HAP-1 (cell line): ENCODE results near the gene GDPD5.

Experiments
- DNase-seq, 2 experiments: peaks; one replicate each; pipeline ENCODE4 v3.0.0-alpha.2; 2016 to 2020; ENCODE audit warnings: low spot score in 2 of 2
- H3K27me3 ChIP-seq: fragments of 250-450 bp; sonication (Bioruptor Pico); 2 replicates; pipeline ENCODE4 v1.5.1; 2020; ENCODE audit warnings: low read depth, mild to moderate bottlenecking, moderate library complexity
- H3K36me3 ChIP-seq: fragments of 250-450 bp; sonication (Bioruptor Pico); replicated peaks from 2 replicates; pipeline ENCODE4 v1.5.1; 2020; ENCODE audit warnings: mild to moderate bottlenecking
- H3K4me1 ChIP-seq: fragments of 250-450 bp; sonication (Bioruptor Pico); 2 replicates; pipeline ENCODE4 v1.5.1; 2020; ENCODE audit warnings: mild to moderate bottlenecking
- H3K4me3 ChIP-seq: fragments of 250-450 bp; sonication (Bioruptor Pico); 2 replicates; pipeline ENCODE4 v1.5.1; 2020; ENCODE audit warnings: mild to moderate bottlenecking, moderate library complexity
- H3K9me3 ChIP-seq: fragments of 250-450 bp; sonication (Bioruptor Pico); 2 replicates; pipeline ENCODE4 v1.5.1; 2020; ENCODE audit warnings: mild to moderate bottlenecking, moderate library complexity
- in situ Hi-C: fragments of 300-500 bp; cut with MboI; formaldehyde crosslinking; loops from 3 replicates; pipeline ENCODE4 v1.14.3; 2020; ENCODE audit warnings: low sequenced_read_pairs, inconsistent platforms, mixed read lengths

The GDPD5 gene

GRCh38 chr11:75525433-75526191 is at the start of gene GDPD5:
Gene GDPD5 (minus strand): TSS chr11:75525941. CDS start chr11:75477735, 48,206 bp downstream.
- Histone ChIP-seq H3K36me3 (no peaks in the 10 kb centered on the region), H3K4me1 (peaks cover 7% of the 10 kb centered on the region; the same call in 1 of the 2 replicates), H3K27me3 (no peaks in the 10 kb centered on the region), H3K4me3 (peak within 1 kb of the TSS; percentile 67), H3K9me3 (no peaks in the 10 kb centered on the region)
- in situ Hi-C loops = no loop called here
- DNase-seq = peak; percentile 76 to 94

- Histone ChIP-seq H3K36me3 (peaks cover 33% of the 10 kb centered on the region), H3K27me3 (no peaks in the 10 kb centered on the region), H3K4me1 (no peaks in the 10 kb centered on the region), H3K9me3 (no peaks in the 10 kb centered on the region), H3K4me3 (no peak overlapping the region)
- DNase-seq = no peak
- in situ Hi-C loops = no loop called here
Measured at GRCh38 chr11:75574698-75575602, 49.2 kb upstream of the GDPD5 start.

GRCh38 chr11:75572744-75573143 is 47.0 kb upstream of the GDPD5 start:
- Histone ChIP-seq H3K4me1 (no peaks in the 10 kb centered on the region), H3K27me3 (no peaks in the 10 kb centered on the region), H3K9me3 (no peaks in the 10 kb centered on the region), H3K4me3 (no peak overlapping the region), H3K36me3 (peaks cover 55% of the 10 kb centered on the region)
- in situ Hi-C loops = no loop called here
- DNase-seq = no peak

- no peak for DNase-seq
- Histone ChIP-seq H3K27me3 (no peaks in the 10 kb centered on the region), H3K36me3 (peaks cover 66% of the 10 kb centered on the region), H3K4me3 (no peak overlapping the region), H3K9me3 (no peaks in the 10 kb centered on the region), H3K4me1 (no peaks in the 10 kb centered on the region)
- in situ Hi-C loops = no loop called here
Measured at GRCh38 chr11:75571625-75572024, 45.9 kb upstream of the GDPD5 start.

- in situ Hi-C loops = no loop called here
- no peaks in the 10 kb centered on the region for H3K27me3 ChIP-seq
- H3K4me1 ChIP-seq = no peaks in the 10 kb centered on the region
- no peak overlapping the region for H3K4me3 ChIP-seq
- peaks cover 73% of the 10 kb centered on the region for H3K36me3 ChIP-seq
- no peaks in the 10 kb centered on the region for H3K9me3 ChIP-seq
- DNase-seq = no peak
Measured at GRCh38 chr11:75570559-75571139, 44.9 kb upstream of the GDPD5 start.

GRCh38 chr11:75568616-75569219 is 43.0 kb upstream of the GDPD5 start:
- Histone ChIP-seq H3K4me3 (no peak overlapping the region), H3K27me3 (no peaks in the 10 kb centered on the region), H3K36me3 (peaks cover 82% of the 10 kb centered on the region), H3K4me1 (peaks cover 3% of the 10 kb centered on the region; the same call in 1 of the 2 replicates), H3K9me3 (no peaks in the 10 kb centered on the region)
- no peak for DNase-seq
- in situ Hi-C loops = no loop called here

GRCh38 chr11:75567971-75568370 is 42.2 kb upstream of the GDPD5 start:
- Histone ChIP-seq H3K36me3 (peaks cover 77% of the 10 kb centered on the region), H3K27me3 (no peaks in the 10 kb centered on the region), H3K4me3 (no peak overlapping the region), H3K9me3 (no peaks in the 10 kb centered on the region), H3K4me1 (peaks cover 3% of the 10 kb centered on the region; the same call in 1 of the 2 replicates)
- DNase-seq = no peak
- in situ Hi-C loops = no loop called here

GRCh38 chr11:75566763-75567279 is 41.1 kb upstream of the GDPD5 start:
- Histone ChIP-seq H3K27me3 (no peaks in the 10 kb centered on the region), H3K36me3 (peaks cover 68% of the 10 kb centered on the region), H3K9me3 (no peaks in the 10 kb centered on the region), H3K4me1 (peaks cover 3% of the 10 kb centered on the region; the same call in 1 of the 2 replicates), H3K4me3 (no peak overlapping the region)
- in situ Hi-C loops = no loop called here
- DNase-seq = no peak

- H3K27me3 ChIP-seq = no peaks in the 10 kb centered on the region
- DNase-seq = no peak
- H3K4me3 ChIP-seq = no peak overlapping the region
- H3K9me3 ChIP-seq = no peaks in the 10 kb centered on the region
- in situ Hi-C loops = no loop called here
- peaks cover 61% of the 10 kb centered on the region for H3K36me3 ChIP-seq
- H3K4me1 ChIP-seq = peaks cover 3% of the 10 kb centered on the region; the same call in 1 of the 2 replicates
Measured at GRCh38 chr11:75565916-75566762, 40.4 kb upstream of the GDPD5 start.

- in situ Hi-C loops = no loop called here
- Histone ChIP-seq H3K27me3 (no peaks in the 10 kb centered on the region), H3K4me3 (no peak overlapping the region), H3K9me3 (no peaks in the 10 kb centered on the region), H3K4me1 (peaks cover 3% of the 10 kb centered on the region; the same call in 1 of the 2 replicates), H3K36me3 (peaks cover 53% of the 10 kb centered on the region)
- no peak for DNase-seq
Measured at GRCh38 chr11:75565221-75565814, 39.6 kb upstream of the GDPD5 start.

- Histone ChIP-seq H3K27me3 (no peaks in the 10 kb centered on the region), H3K9me3 (no peaks in the 10 kb centered on the region), H3K4me1 (peaks cover 7% of the 10 kb centered on the region), H3K36me3 (peaks cover 40% of the 10 kb centered on the region), H3K4me3 (peak overlapping the region; percentile 74)
- in situ Hi-C loops = no loop called here
- DNase-seq = peak; percentile 24 to 66
Measured at GRCh38 chr11:75563978-75564552, 38.3 kb upstream of the GDPD5 start.

GRCh38 chr11:75563501-75563977 is 37.8 kb upstream of the GDPD5 start:
- peaks cover 35% of the 10 kb centered on the region for H3K36me3 ChIP-seq
- in situ Hi-C loops = no loop called here
- peaks cover 12% of the 10 kb centered on the region for H3K4me1 ChIP-seq
- DNase-seq = no peak
- H3K27me3 ChIP-seq = no peaks in the 10 kb centered on the region
- H3K4me3 ChIP-seq = peak overlapping the region; percentile 74
- H3K9me3 ChIP-seq = no peaks in the 10 kb centered on the region
